ENCODE measurements around the gene SAMD11. TPM values are rescaled to one million over a fixed set of nuclear protein-coding genes. Genes with fewer than 3 reads are reported as not detected.

SAMD11 gene
- total and polyA plus RNA-seq, 2 of the 13 experiments (the other 11 are each of a cell fraction or from before 2014, with no cell fraction given) = 0.11 TPM; not detected in 1

GRCh38 chr1:966704-967300 lies 43.1 kb downstream of the SAMD11 start:
- Histone ChIP-seq H3K79me2 (ENCODE audit: insufficient read depth, low read length) (no peaks in the 10 kb centered on the region), H3K27me3 (ENCODE audit: control insufficient read depth in 1 of 2, insufficient read depth in 2 of 2, low read length in 2 of 2) (no peaks in the 10 kb centered on the region; a peak in 1 of 5 replicates), H4K20me1 (ENCODE audit: insufficient read depth, low read length) (no peaks in the 10 kb centered on the region), H3K27ac (ENCODE audit: extremely low read length, insufficient read depth, low read length) (no peak overlapping the region), H3K4me3 (replicated peaks in 1 of 3; ENCODE audit: insufficient read depth in 1 of 3, low read depth in 2 of 3, low read length in 3 of 3) (peak overlapping the region; percentile 47 to 82 (median 77); a peak in 5 of 6 replicates), H3K9ac (ENCODE audit: insufficient read depth, low read depth, low read length) (peak overlapping the region; percentile 64), H3K4me2 (ENCODE audit: low read depth, low read length) (peak overlapping the region; percentile 78), H3K36me3 (replicated peaks in 1 of 2; ENCODE audit: control insufficient read depth in 1 of 2, insufficient read depth in 2 of 2, low read length in 2 of 2) (peaks cover 0 to 6% of the 10 kb centered on the region in 2 experiments; a peak in 1 of 5 replicates), H3K4me1 (ENCODE audit: insufficient read depth, low read length) (peaks cover 24% of the 10 kb centered on the region), H3K9me3 (ENCODE audit: low read length) (no peaks in the 10 kb centered on the region), H2AFZ (ENCODE audit: low read length) (no peak overlapping the region)
- intact Hi-C loops (cut with micrococcal nuclease; ENCODE audit: unreplicated experiment) (no loop called here), in situ Hi-C loops (cut with HindIII; ENCODE audit: extremely low pct_ligation_motif_present, low pct_unique_long_range_greater_than_20kb) (no loop called here)
- ATAC-seq = peak; percentile 76
- peak; percentile 31 for DNase-seq (ENCODE audit: low spot score)
- no TSS peak for BruUV-seq (replicated peaks)
- ChIA-PET POLR2A (interaction anchor here (0.7 to 2.7 kb wide), 8 partner anchors 9 to 93 kb away, joined by 3 to 11 read pairs (median 3); partner anchors contain the start of gene PERM1), CTCF (ENCODE audit: low intra/inter-chr PET ratio, low total read pairs) (no interaction called here)
- FAIRE-seq = no peak
- WGBS (ENCODE audit: low lambda C conversion rate) = no CpG with 5 or more reads among the region's 60 CpGs
- TF ChIP-seq CBX1 (IDR thresholded peaks at IDR 0.05; ENCODE audit: low read depth) (no peak), TEAD2 (CRISPR knock-in tag; IDR thresholded peaks at IDR 0.05) (0 out of 2 replicates have a peak, but pooled peaks have one; percentile 18), DMTF1 (CRISPR knock-in tag; IDR thresholded peaks at IDR 0.05) (no peak), GATAD2A (CRISPR knock-in tag; IDR thresholded peaks at IDR 0.05) (no peak), MYNN (CRISPR knock-in tag; IDR thresholded peaks at IDR 0.05; ENCODE audit: low read depth) (no peak), NFRKB (IDR thresholded peaks at IDR 0.05) (no peak), ZBTB39 (CRISPR knock-in tag; IDR thresholded peaks at IDR 0.05) (no peak), HMG20B (CRISPR knock-in tag; conservative IDR thresholded peaks at IDR 0.05) (no peak), SNAPC2 (CRISPR knock-in tag; IDR thresholded peaks at IDR 0.05) (no peak), ZNF546 (CRISPR knock-in tag; conservative IDR thresholded peaks at IDR 0.05) (0 out of 2 replicates have a peak, but pooled peaks have one; percentile 64), ZMAT3 (CRISPR knock-in tag; conservative IDR thresholded peaks at IDR 0.05) (no peak), HNRNPL (IDR thresholded peaks at IDR 0.05; ENCODE audit: low read depth, low read length) (no peak), KDM5A (IDR thresholded peaks at IDR 0.05; ENCODE audit: borderline replicate concordance, low read length) (no peak), ZNF792 (CRISPR knock-in tag; IDR thresholded peaks at IDR 0.05) (no peak), GABPA (IDR thresholded peaks at IDR 0.05; ENCODE audit: low read depth, low read length) (no peak), GABPA (CRISPR knock-in tag; IDR thresholded peaks at IDR 0.05; ENCODE audit: low read depth) (no peak), ZNF44 (CRISPR knock-in tag; IDR thresholded peaks at IDR 0.05) (no peak), XRCC5 (optimal IDR thresholded peaks at IDR 0.05; ENCODE audit: low read length) (no peak), ZNF781 (CRISPR knock-in tag; IDR thresholded peaks at IDR 0.05; ENCODE audit: borderline replicate concordance, not compliant biosample characterization) (peak; percentile 54)

All from HepG2 (cell line).